ENCODE data around the gene MSLN.

DNA sequence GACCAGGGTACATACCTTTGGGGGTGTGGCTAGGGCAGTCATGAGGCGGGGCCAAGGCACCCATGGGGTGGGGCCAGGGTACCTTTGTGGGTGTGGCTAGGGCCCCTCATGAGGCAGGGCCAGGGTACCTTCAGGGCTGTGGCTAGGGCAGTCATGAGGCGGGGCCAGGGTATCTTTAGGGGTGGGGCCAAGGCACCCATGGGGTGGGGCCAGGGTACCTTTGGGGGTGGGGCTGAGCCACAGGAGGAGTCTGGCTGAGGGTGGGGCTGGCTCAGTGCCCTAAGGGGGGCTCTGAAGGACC lies 36.5 kb downstream of the MSLN start:
- TF ChIP-seq POLR2AphosphoS5 (IDR thresholded peaks at IDR 0.05; ENCODE audit: borderline replicate concordance, low read depth, low read length) (no peak), EZH2 (IDR thresholded peaks at IDR 0.05) (no peak), FOXP2 (optimal IDR thresholded peaks at IDR 0.05; ENCODE audit: control extremely low read depth, extremely low read length, insufficient read depth) (no peak)
